HL-60/S4 (cell line): ENCODE results near the gene PPP6C.
"Not testable (repeated sequence)": the region's sequence is repeated elsewhere in the genome, so short reads cannot be mapped to it uniquely, and the experiment has no call there.

Source experiments
- in situ Hi-C: fragments of 300-500 bp; cut with MboI; formaldehyde crosslinking; loops from 2 replicates; pipeline ENCODE4 v1.14.3; 2022; ENCODE audit warnings: low sequenced_read_pairs

Gene PPP6C

DNA sequence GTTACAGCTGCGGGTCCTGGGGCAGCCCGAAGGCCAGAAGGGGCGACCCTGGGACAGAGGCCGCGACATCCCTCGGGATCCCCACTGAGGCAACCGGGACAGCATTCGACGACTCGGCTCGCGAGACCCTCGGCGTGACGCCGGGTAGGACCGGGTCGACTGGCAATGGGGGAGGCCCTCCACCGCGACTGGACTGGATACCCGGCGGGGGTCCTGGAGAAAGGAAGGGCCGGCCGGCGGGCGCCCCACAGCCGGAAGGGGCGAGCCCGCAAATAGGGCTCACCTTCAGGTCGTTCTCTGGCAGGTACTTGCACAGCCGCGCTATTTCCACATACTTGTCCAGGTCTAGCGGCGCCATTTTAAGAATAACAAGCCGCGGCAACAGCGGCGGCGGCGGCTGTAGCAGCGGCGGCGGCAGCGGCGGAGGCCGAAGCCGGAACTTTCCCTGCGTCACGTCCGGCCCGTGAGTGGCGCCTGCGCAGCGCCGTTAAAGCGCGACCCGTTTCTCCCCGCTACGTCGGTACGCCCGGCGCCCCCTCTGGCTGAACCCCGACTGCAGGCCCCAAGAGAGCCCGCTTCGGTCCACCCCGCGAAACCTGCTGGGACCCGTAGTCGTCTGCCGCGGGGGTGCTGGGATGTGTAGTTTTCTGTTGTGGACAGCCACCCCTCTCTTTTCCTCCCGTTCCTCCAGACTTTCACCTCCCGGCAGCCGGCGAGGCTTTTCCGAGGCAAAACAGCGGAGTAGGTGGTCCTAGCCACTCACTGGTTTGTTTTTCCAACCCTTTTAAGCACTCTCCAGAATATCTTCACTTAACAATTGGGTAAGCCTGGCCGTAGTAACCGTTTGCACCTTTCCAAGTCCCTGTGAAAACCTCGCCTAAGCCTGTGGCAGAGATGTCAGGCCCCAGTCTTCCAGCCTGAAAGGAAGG, at the start of gene PPP6C:
TSS of gene PPP6C (minus strand) at position 443 of the 929 bp plus-strand sequence. CDS start at position 358, 85 bp downstream.
- in situ Hi-C loops: no loop called here

DNA sequence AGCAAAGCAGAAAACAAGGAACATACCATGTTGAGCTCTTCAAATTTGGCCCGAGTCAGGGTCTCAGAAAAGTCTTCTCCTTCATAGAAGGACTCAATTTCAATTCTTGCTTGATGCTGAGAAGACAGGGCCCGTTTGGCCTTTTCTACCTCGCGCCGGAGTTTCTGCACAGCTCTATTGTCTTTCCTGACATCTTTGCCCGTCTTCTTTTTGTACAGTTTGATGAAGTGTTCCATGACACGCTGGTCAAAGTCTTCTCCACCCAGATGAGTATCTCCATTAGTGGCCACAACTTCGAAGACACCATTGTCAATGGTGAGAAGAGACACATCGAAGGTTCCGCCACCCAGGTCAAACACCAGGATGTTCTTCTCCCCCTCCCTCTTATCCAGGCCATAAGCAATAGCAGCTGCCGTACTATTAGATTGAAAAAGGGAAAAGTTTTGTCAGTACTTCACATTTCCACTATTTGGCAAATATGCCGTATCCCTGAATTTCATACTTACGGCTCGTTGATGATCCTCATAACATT, 49.4 kb upstream of the PPP6C start:
- in situ Hi-C loops: no loop called here

GRCh38 chr9:125238127-125238914, 48.7 kb upstream of the PPP6C start:
- in situ Hi-C loops: no loop called here

- in situ Hi-C loops: not testable (repeated sequence)
These were observed 47.0 kb upstream of the PPP6C start for GRCh38 chr9:125236520-125237159.

DNA sequence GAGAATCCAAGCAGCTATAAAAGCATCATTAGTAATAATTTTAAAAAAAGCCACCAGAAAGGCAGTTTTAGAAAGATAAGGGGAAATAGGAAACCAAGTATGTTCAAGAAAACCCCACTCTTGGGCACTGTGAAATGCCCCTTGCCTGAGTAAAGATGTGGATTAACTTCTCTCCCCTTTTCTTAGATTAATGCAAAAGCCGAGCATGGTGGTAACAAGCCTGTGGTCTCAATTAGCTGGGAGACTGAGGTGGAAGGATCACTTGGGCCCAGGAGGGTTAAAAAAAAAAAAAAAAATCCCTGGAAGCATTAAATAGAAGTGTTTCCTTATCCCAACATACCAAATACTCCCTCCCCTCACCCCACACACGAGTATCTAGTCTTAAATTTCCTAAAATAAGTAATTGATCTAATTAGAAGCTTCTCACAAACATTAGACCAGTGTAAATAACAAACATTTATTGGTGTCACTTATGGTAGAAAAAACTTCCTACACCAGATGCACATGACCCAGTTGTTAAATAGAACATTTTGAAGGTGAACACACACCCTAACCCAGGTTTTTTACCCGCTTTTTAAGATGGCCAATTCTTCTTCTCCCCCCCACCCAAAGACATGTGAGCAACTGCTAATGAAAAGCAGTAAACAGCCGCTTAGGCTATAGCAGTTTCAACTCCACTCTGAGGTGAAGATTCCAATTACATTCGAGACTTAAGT, 46.4 kb upstream of the PPP6C start:
- in situ Hi-C loops: no loop called here

GRCh38 chr9:125234099-125234498, 44.5 kb upstream of the PPP6C start:
- in situ Hi-C loops: not testable (repeated sequence)

- in situ Hi-C loops: no loop called here
These were observed 44.1 kb upstream of the PPP6C start for GRCh38 chr9:125233678-125234077.

GRCh38 chr9:125227761-125228160, 38.2 kb upstream of the PPP6C start:
- in situ Hi-C loops: no loop called here

GRCh38 chr9:125224858-125225257, 35.3 kb upstream of the PPP6C start:
- in situ Hi-C loops: not testable (repeated sequence)

- in situ Hi-C loops: loop anchor here (10.0 kb wide), 1 partner anchor 136 kb away; no protein-coding TSS in a partner anchor
These were observed 29.0 kb upstream of the PPP6C start for GRCh38 chr9:125218621-125219020.

GRCh38 chr9:125214186-125214585, 24.6 kb upstream of the PPP6C start:
- in situ Hi-C loops: loop anchor here (10.0 kb wide), 1 partner anchor 141 kb away; no protein-coding TSS in a partner anchor

- in situ Hi-C loops: no loop called here
These were observed 14.9 kb upstream of the PPP6C start for GRCh38 chr9:125204477-125204876.

- in situ Hi-C loops: no loop called here
These were observed 13.4 kb upstream of the PPP6C start for GRCh38 chr9:125202846-125203618.

GRCh38 chr9:125200216-125201047, 10.8 kb upstream of the PPP6C start, which contains the start of gene RABEPK:
TSS of gene RABEPK (plus strand) at chr9:125200542. CDS start at chr9:125203014, 2,472 bp downstream.
- in situ Hi-C loops: no loop called here

GRCh38 chr9:125195591-125195990, 6.0 kb upstream of the PPP6C start:
- in situ Hi-C loops: not testable (repeated sequence)

GRCh38 chr9:125194466-125194865, 4.9 kb upstream of the PPP6C start:
- in situ Hi-C loops: not testable (repeated sequence)

GRCh38 chr9:125190361-125190801, 778 bp upstream of the PPP6C start:
- in situ Hi-C loops: no loop called here

DNA sequence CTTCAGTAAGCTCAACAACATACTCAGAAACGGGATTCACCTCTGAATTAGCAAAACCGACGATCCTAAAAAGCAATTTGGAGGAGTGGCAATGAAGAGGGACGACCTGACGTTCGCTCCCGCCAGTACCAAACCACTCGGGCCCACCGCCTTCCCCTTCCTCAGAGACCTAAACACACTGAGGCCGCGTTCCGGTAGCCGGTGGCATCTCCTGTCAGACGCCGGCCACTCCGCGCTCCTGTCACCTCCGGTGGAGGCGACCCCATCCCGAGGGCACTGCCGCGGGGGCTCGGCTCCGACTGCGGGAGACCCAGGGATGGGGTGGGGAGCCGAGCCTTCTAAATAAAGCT, 617 bp downstream of the PPP6C start:
- in situ Hi-C loops: no loop called here
